COLO668 (cell line): ENCODE measurements around the gene RBM14.

Experiments
- DNase-seq: peaks from one replicate; lab custom pipeline; 2025; ENCODE audit not compliant: unreplicated experiment; lab: John Stamatoyannopoulos, UW

RBM14 gene

GRCh38 chr11:66676282-66676919, 60.0 kb downstream of the RBM14 start:
- no peak for DNase-seq
